ENCODE measurements around the gene NAV3.

Gene NAV3

GRCh38 chr12:77957062-77957461, 126.4 kb downstream of the NAV3 start:
- DNase-seq, result no peak
- peaks cover 4% of the 10 kb centered on the region for H3K9me3 Mint-ChIP-seq
- no peak for TF ChIP-seq CTCF (IDR thresholded peaks at IDR 0.05)
- H3K27me3 Mint-ChIP-seq (ENCODE audit: low read depth, poor library complexity), result no peaks in the 10 kb centered on the region
- no peak overlapping the region for H3K27ac Mint-ChIP-seq
- H3K4me1 Mint-ChIP-seq, result no peaks in the 10 kb centered on the region
- no peaks in the 10 kb centered on the region for H3K36me3 Mint-ChIP-seq (ENCODE audit: low read depth)
- no peak overlapping the region for H3K4me3 Mint-ChIP-seq

- Mint-ChIP-seq H3K4me1 (no peaks in the 10 kb centered on the region), H3K27me3 (ENCODE audit: low read depth, poor library complexity) (no peaks in the 10 kb centered on the region), H3K4me3 (no peak overlapping the region), H3K9me3 (no peaks in the 10 kb centered on the region), H3K27ac (no peak overlapping the region), H3K36me3 (ENCODE audit: low read depth) (no peaks in the 10 kb centered on the region)
- DNase-seq, result no peak
- TF ChIP-seq CTCF (IDR thresholded peaks at IDR 0.05), result no peak
Observed at GRCh38 chr12:77963576-77964178, 133.0 kb downstream of the NAV3 start.

GRCh38 chr12:77965790-77966189, 135.1 kb downstream of the NAV3 start:
- no peaks in the 10 kb centered on the region for H3K9me3 Mint-ChIP-seq
- TF ChIP-seq CTCF (IDR thresholded peaks at IDR 0.05), result no peak
- no peaks in the 10 kb centered on the region for H3K4me1 Mint-ChIP-seq
- no peak overlapping the region for H3K27ac Mint-ChIP-seq
- no peaks in the 10 kb centered on the region for H3K36me3 Mint-ChIP-seq (ENCODE audit: low read depth)
- DNase-seq, result no peak
- H3K27me3 Mint-ChIP-seq (ENCODE audit: low read depth, poor library complexity), result no peaks in the 10 kb centered on the region
- H3K4me3 Mint-ChIP-seq, result no peak overlapping the region

GRCh38 chr12:77968021-77968420, 137.3 kb downstream of the NAV3 start:
- Mint-ChIP-seq H3K27ac (no peak overlapping the region), H3K27me3 (ENCODE audit: low read depth, poor library complexity) (no peaks in the 10 kb centered on the region), H3K9me3 (no peaks in the 10 kb centered on the region), H3K4me1 (peaks cover 5% of the 10 kb centered on the region), H3K4me3 (no peak overlapping the region), H3K36me3 (ENCODE audit: low read depth) (no peaks in the 10 kb centered on the region)
- no peak for TF ChIP-seq CTCF (IDR thresholded peaks at IDR 0.05)
- no peak for DNase-seq

GRCh38 chr12:77968571-77968970, 137.9 kb downstream of the NAV3 start:
- no peak for TF ChIP-seq CTCF (IDR thresholded peaks at IDR 0.05)
- Mint-ChIP-seq H3K4me1 (peaks cover 10% of the 10 kb centered on the region), H3K27me3 (ENCODE audit: low read depth, poor library complexity) (no peaks in the 10 kb centered on the region), H3K9me3 (no peaks in the 10 kb centered on the region), H3K36me3 (ENCODE audit: low read depth) (no peaks in the 10 kb centered on the region), H3K4me3 (no peak overlapping the region), H3K27ac (peak overlapping the region; percentile 26)
- DNase-seq, result no peak

GRCh38 chr12:77973579-77973978, 142.9 kb downstream of the NAV3 start:
- Mint-ChIP-seq H3K27me3 (ENCODE audit: low read depth, poor library complexity) (no peaks in the 10 kb centered on the region), H3K27ac (peak overlapping the region; percentile 80)

More at GRCh38 chr12:77973579-77973978, 142.9 kb downstream of the NAV3 start:
- DNase-seq, result peak; percentile 23
- Mint-ChIP-seq H3K36me3 (ENCODE audit: low read depth) (no peaks in the 10 kb centered on the region), H3K9me3 (no peaks in the 10 kb centered on the region), H3K4me1 (peaks cover 14% of the 10 kb centered on the region), H3K4me3 (no peak overlapping the region)
- TF ChIP-seq CTCF (IDR thresholded peaks at IDR 0.05), result no peak

Measured in nephron progenitor cell (in vitro differentiated cells).